IMR-90 (cell line): ENCODE results near the gene ARHGEF38. TPM values are rescaled to one million over a fixed set of nuclear protein-coding genes. Genes with fewer than 3 reads are reported as not detected.

Experiments used
- ATAC-seq: fragments of 200-7000 bp; cut with Tn5 transposase; 2 replicates; pipeline ENCODE4 v1.9.1; 2020; ENCODE audit warnings: low read depth, mild to moderate bottlenecking, moderate library complexity
- BruUV-seq: library from RNA; stranded (reverse); fragments of 400-500 nt; replicated peaks from 2 replicates; lab custom pipeline; 2021; lab: Mats Ljungman, UMichigan
- CTCF ChIA-PET: fragments of 300-600 bp; formaldehyde crosslinking; extraction: SDS; loops from one replicate; lab custom pipeline; 2021; ENCODE audit warnings: antibody characterized with exemption; lab: Yijun Ruan, JAX
- POLR2A ChIA-PET: fragments of 300-600 bp; sonication (Branson Sonifier 250); formaldehyde crosslinking; loops from one replicate; lab custom pipeline; 2022; ENCODE audit warnings: antibody characterized with exemption; ENCODE audit not compliant: unreplicated experiment; lab: Charles Lee
- DNase-seq: peaks from one replicate; pipeline ENCODE4 v3.0.0; 2013
- H2AFZ ChIP-seq: replicated peaks from 2 replicates; pipeline ENCODE3; 2013; ENCODE audit warnings: low read length, mild to moderate bottlenecking; ENCODE audit not compliant: poor library complexity
- H2AK5ac ChIP-seq: 2 replicates; pipeline ENCODE4 v1.6.1; 2013; ENCODE audit warnings: low read depth, low read length, inconsistent platforms
- H2AK9ac ChIP-seq: replicated peaks from 2 replicates; pipeline ENCODE3; 2013; ENCODE audit warnings: mild to moderate bottlenecking, low read depth, low read length, moderate library complexity; ENCODE audit not compliant: poor library complexity
- H2BK120ac ChIP-seq: 2 replicates; pipeline ENCODE4 v1.6.1; 2013; ENCODE audit warnings: low read depth, low read length, inconsistent platforms
- H2BK15ac ChIP-seq: 3 replicates; pipeline ENCODE4 v1.6.1; 2013; ENCODE audit warnings: low read depth, low read length, inconsistent platforms
- H2BK20ac ChIP-seq: 2 replicates; pipeline ENCODE4 v1.6.1; 2013; ENCODE audit warnings: low read depth, mild to moderate bottlenecking, inconsistent platforms, low read length, moderate library complexity
- H2BK5ac ChIP-seq: 2 replicates; pipeline ENCODE4 v1.6.1; 2013; ENCODE audit warnings: mild to moderate bottlenecking, low read depth, low read length, inconsistent platforms; ENCODE audit not compliant: poor library complexity, severe bottlenecking
- H3K14ac ChIP-seq: replicated peaks from 2 replicates; pipeline ENCODE4 v1.6.1; 2013; ENCODE audit warnings: low read depth, low read length, inconsistent platforms
- H3K18ac ChIP-seq: 2 replicates; pipeline ENCODE4 v1.6.1; 2013; ENCODE audit warnings: low read depth, low read length, control low read depth
- H3K23ac ChIP-seq: 2 replicates; pipeline ENCODE4 v1.6.1; 2013; ENCODE audit warnings: low read depth, low read length, inconsistent platforms
- H3K27ac ChIP-seq: 2 replicates; pipeline ENCODE4 v1.5.1; 2013; ENCODE audit warnings: mild to moderate bottlenecking, control low read depth, low read length; ENCODE audit not compliant: insufficient read depth
- H3K27me3 ChIP-seq: 2 replicates; pipeline ENCODE4 v1.6.1; 2013; ENCODE audit warnings: low read length; ENCODE audit not compliant: control insufficient read depth, insufficient read depth
- H3K36me3 ChIP-seq: 2 replicates; pipeline ENCODE4 v1.6.1; 2013; ENCODE audit warnings: low read length, mixed read lengths; ENCODE audit not compliant: control insufficient read depth, insufficient read depth
- H3K4ac ChIP-seq: 2 replicates; pipeline ENCODE4 v1.6.1; 2013; ENCODE audit warnings: low read depth, low read length, inconsistent platforms
- H3K4me1 ChIP-seq: 2 replicates; pipeline ENCODE4 v1.6.1; 2013; ENCODE audit warnings: low read length, mixed read lengths; ENCODE audit not compliant: control insufficient read depth, insufficient read depth
- H3K4me2 ChIP-seq: 2 replicates; pipeline ENCODE4 v1.6.1; 2013; ENCODE audit warnings: low read depth, mild to moderate bottlenecking, control low read depth, low read length, moderate library complexity
- H3K4me3 ChIP-seq: 2 replicates; pipeline ENCODE4 v1.5.1; 2013; ENCODE audit warnings: low read depth, mild to moderate bottlenecking, control low read depth, low read length, moderate library complexity; ENCODE audit not compliant: insufficient read depth
- H3K56ac ChIP-seq: 2 replicates; pipeline ENCODE4 v1.6.1; 2013; ENCODE audit warnings: low read length, inconsistent platforms; ENCODE audit not compliant: insufficient read depth; ENCODE audit errors: extremely low read depth
- H3K79me1 ChIP-seq, 2 experiments: 2 replicates each; pipeline ENCODE4 v1.6.1; 2013; ENCODE audit warnings: low read length in 2 of 2, inconsistent platforms in 1 of 2, low read depth in 1 of 2
- H3K9ac ChIP-seq: 2 replicates; pipeline ENCODE4 v1.6.1; 2013; ENCODE audit warnings: low read depth, low read length, control low read depth
- H3K9me1 ChIP-seq: 2 replicates; pipeline ENCODE4 v1.6.1; 2013; ENCODE audit warnings: low read length, inconsistent platforms; ENCODE audit not compliant: insufficient read depth
- H3K9me3 ChIP-seq: 2 replicates; pipeline ENCODE4 v1.6.1; 2013; ENCODE audit warnings: low read length; ENCODE audit not compliant: control insufficient read depth, insufficient read depth
- H4K20me1 ChIP-seq: 2 replicates; pipeline ENCODE4 v1.6.1; 2013; ENCODE audit warnings: low read length, inconsistent platforms; ENCODE audit not compliant: insufficient read depth
- H4K5ac ChIP-seq: 2 replicates; pipeline ENCODE4 v1.6.1; 2013; ENCODE audit warnings: mild to moderate bottlenecking, low read depth, low read length, control low read depth
- H4K8ac ChIP-seq, 2 experiments: 2 replicates each; pipeline ENCODE4 v1.6.1; 2013; ENCODE audit warnings: low read depth in 2 of 2, low read length in 2 of 2, control low read depth in 1 of 2, inconsistent platforms in 1 of 2
- H4K91ac ChIP-seq: 2 replicates; pipeline ENCODE4 v1.6.1; 2013; ENCODE audit warnings: low read depth, low read length, inconsistent platforms; ENCODE audit not compliant: insufficient read depth
- BHLHE40 ChIP-seq: fragments of 150-350 bp; IDR thresholded peaks from 2 replicates; pipeline ENCODE4 v1.6.1; 2016; ENCODE audit warnings: mild to moderate bottlenecking, low read depth, low read length
- CEBPB ChIP-seq: IDR thresholded peaks from 2 replicates; pipeline ENCODE4 v1.6.1; 2012; ENCODE audit warnings: low read depth, low read length, improper control_type of control experiment
- CHD1 ChIP-seq: IDR thresholded peaks from 2 replicates; pipeline ENCODE4 v1.6.1; 2012; ENCODE audit warnings: low read depth, low read length, improper control_type of control experiment
- CTCF ChIP-seq: conservative IDR thresholded peaks from 2 replicates; pipeline ENCODE4 v1.5.1; 2012; ENCODE audit warnings: mild to moderate bottlenecking, low read depth, low read length, improper control_type of control experiment
- FOS ChIP-seq: fragments of 150-350 bp; IDR thresholded peaks from 2 replicates; pipeline ENCODE4 v1.6.1; 2016; ENCODE audit warnings: low read depth, low read length
- MAZ ChIP-seq: IDR thresholded peaks from 2 replicates; pipeline ENCODE4 v1.6.1; 2012; ENCODE audit warnings: low read depth, mild to moderate bottlenecking, low read length, improper control_type of control experiment, moderate library complexity, borderline replicate concordance
- MXI1 ChIP-seq: IDR thresholded peaks from 2 replicates; pipeline ENCODE4 v1.6.1; 2012; ENCODE audit warnings: low read depth, mild to moderate bottlenecking, low read length, moderate library complexity, borderline replicate concordance
- RCOR1 ChIP-seq: IDR thresholded peaks from 2 replicates; pipeline ENCODE4 v1.6.1; 2012; ENCODE audit warnings: mild to moderate bottlenecking, low read length, improper control_type of control experiment; ENCODE audit not compliant: insufficient replicate concordance
- RFX5 ChIP-seq: IDR thresholded peaks from 2 replicates; pipeline ENCODE4 v1.8.0; 2012; ENCODE audit warnings: low read depth, mild to moderate bottlenecking, low read length, moderate library complexity
- SMC3 ChIP-seq: fragments of 150-350 bp; IDR thresholded peaks from 2 replicates; pipeline ENCODE4 v1.6.1; 2016; ENCODE audit warnings: low read depth, mild to moderate bottlenecking, antibody characterized with exemption, low read length, moderate library complexity
- USF2 ChIP-seq: fragments of 150-350 bp; IDR thresholded peaks from 2 replicates; pipeline ENCODE4 v1.6.1; 2017; ENCODE audit warnings: mild to moderate bottlenecking, antibody characterized with exemption, low read length, low read depth
- WGBS, 2 experiments: methylation state at CpG; one replicate each; pipeline versions ENCODE4 v1.1.5 to v1.1.7; 2013; ENCODE audit warnings: missing lambda C conversion rate in 2 of 2; ENCODE audit not compliant: insufficient read length in 1 of 2; ENCODE audit errors: extremely low coverage in 2 of 2; 5-methylcytosine and 5-hydroxymethylcytosine counted together
- dilution Hi-C: fragments of 300-500 bp; cut with HindIII; formaldehyde crosslinking; loops from one replicate; pipeline ENCODE4 v1.14.3; 2018; ENCODE audit warnings: low sequenced_read_pairs; ENCODE audit not compliant: unreplicated experiment
- in situ Hi-C: fragments of 300-500 bp; cut with MboI; formaldehyde crosslinking; loops from 3 replicates; pipeline ENCODE4 v1.14.3; 2019; ENCODE audit warnings: low sequenced_read_pairs, inconsistent platforms, mixed read lengths
- intact Hi-C: fragments of 100-400 bp; cut with micrococcal nuclease; formaldehyde crosslinking; loops from 2 replicates; pipeline ENCODE4 v1.10.0; 2022
- polyA plus RNA-seq, 3 experiments: library from polyadenylated mRNA; depleted of rRNA; stranded (reverse); fragments of >200 nt; gene quantifications; 2 replicates each; pipeline ENCODE4 v1.2.3, GENCODE V29; 2012; ENCODE audit warnings: low replicate concordance in 1 of 3
- total RNA-seq: library from RNA; depleted of rRNA; stranded (reverse); fragments of >200 nt; gene quantifications from 2 replicates; pipeline ENCODE4 v1.2.3, GENCODE V29; 2012

ARHGEF38 gene
- total and polyA plus RNA-seq, 2 of the 4 experiments (the other 2 are of a cell fraction): not detected

GRCh38 chr4:105510245-105510644 is 42.2 kb upstream of the ARHGEF38 start:
- no peak overlapping the region for H3K18ac ChIP-seq
- H3K9me1 ChIP-seq: no peaks in the 10 kb centered on the region
- WGBS, 2 experiments: no CpG with 5 or more reads among the region's 2 CpGs
- no peak overlapping the region for H3K4me2 ChIP-seq
- H3K9me3 ChIP-seq: no peaks in the 10 kb centered on the region
- TF ChIP-seq BHLHE40 (no peak), MXI1 (no peak), MAZ (no peak), FOS (no peak), CEBPB (no peak), SMC3 (no peak), CHD1 (no peak), RCOR1 (no peak), RFX5 (no peak), CTCF (no peak), USF2 (no peak)
- H2BK5ac ChIP-seq: no peak overlapping the region
- no peaks in the 10 kb centered on the region for H3K36me3 ChIP-seq
- no peak for ATAC-seq
- no peaks in the 10 kb centered on the region for H3K4me1 ChIP-seq
- H3K56ac ChIP-seq: no peak overlapping the region
- dilution Hi-C loops (no loop called here), intact Hi-C loops (no loop called here), in situ Hi-C loops (no loop called here)
- CTCF ChIA-PET: no interaction called here
- POLR2A ChIA-PET: no interaction called here
- no peaks in the 10 kb centered on the region for H3K79me1 ChIP-seq
- no peaks in the 10 kb centered on the region for H3K27me3 ChIP-seq
- H4K20me1 ChIP-seq: no peaks in the 10 kb centered on the region
- no peak overlapping the region for H4K5ac ChIP-seq
- H2AK9ac ChIP-seq: no peak overlapping the region
- no peak overlapping the region for H3K23ac ChIP-seq
- no peak overlapping the region for H3K27ac ChIP-seq
- DNase-seq: no peak
- no peak overlapping the region for H3K4me3 ChIP-seq
- no peak overlapping the region for H4K91ac ChIP-seq
- H2AK5ac ChIP-seq: no peak overlapping the region
- H2BK120ac ChIP-seq: no peak overlapping the region
- no peak overlapping the region for H2AFZ ChIP-seq
- no peak overlapping the region for H4K8ac ChIP-seq
- no TSS peak for BruUV-seq
- H2BK20ac ChIP-seq: no peak overlapping the region
- H2BK15ac ChIP-seq: no peak overlapping the region
- no peak overlapping the region for H3K9ac ChIP-seq
- H3K4ac ChIP-seq: no peak overlapping the region
- H3K14ac ChIP-seq: no peak overlapping the region
